HEK293 (cell line): ENCODE measurements around the gene CDC20.

ENCODE experiments used
- CTCF ChIA-PET: fragments of 350-600 bp; formaldehyde crosslinking; extraction: SDS; loops from one replicate; lab custom pipeline; 2021; ENCODE audit warnings: antibody characterized with exemption; lab: Yijun Ruan, JAX
- POLR2A ChIA-PET: fragments of 300-600 bp; formaldehyde crosslinking; extraction: SDS; loops from one replicate; lab custom pipeline; 2020; ENCODE audit warnings: antibody characterized with exemption, inconsistent platforms; lab: Yijun Ruan, JAX
- H3K27ac ChIP-seq: fragments of 200-500 bp; sonication (Bioruptor generic); 2 replicates; pipeline ENCODE4 v1.5.1; 2014; ENCODE audit warnings: low read depth, low read length, control low read depth, inconsistent platforms; ENCODE audit errors: extremely low read depth
- H3K36me3 ChIP-seq, 2 experiments: fragments of 200-500 bp in 1 of 2; sonication (Bioruptor generic) in 1 of 2; 1 replicate in 1 of 2; 2 replicates in 1 of 2; pipeline ENCODE4 v1.5.1; 2014 to 2017; ENCODE audit warnings: inconsistent platforms in 2 of 2, low read length in 2 of 2; ENCODE audit not compliant: control insufficient read depth in 2 of 2, insufficient read depth in 1 of 2
- H3K4me1 ChIP-seq: fragments of 200-500 bp; sonication (Bioruptor generic); 2 replicates; pipeline ENCODE4 v1.5.1; 2014; ENCODE audit warnings: mild to moderate bottlenecking, low read length, inconsistent platforms; ENCODE audit not compliant: control insufficient read depth, insufficient read depth
- H3K4me3 ChIP-seq: 2 replicates; pipeline ENCODE4 v1.5.1; 2011; ENCODE audit warnings: low read depth, mild to moderate bottlenecking, control low read depth, low read length, moderate library complexity
- H3K9me3 ChIP-seq: fragments of 200-500 bp; sonication (Bioruptor generic); 2 replicates; pipeline ENCODE4 v1.5.1; 2014; ENCODE audit warnings: low read depth, low read length, inconsistent platforms; ENCODE audit not compliant: control insufficient read depth, insufficient read depth
- KLF1 ChIP-seq: fragments of 450-650 bp; formaldehyde crosslinking; IDR thresholded peaks from 2 replicates; pipeline ENCODE4 v1.5.1; 2016; ENCODE audit warnings: missing biosample characterization, missing genetic modification characterization
- MYNN ChIP-seq: fragments of 450-650 bp; formaldehyde crosslinking; IDR thresholded peaks from 2 replicates; pipeline ENCODE4 v1.5.1; 2016; ENCODE audit warnings: missing biosample characterization, missing genetic modification characterization, borderline replicate concordance
- OSR2 ChIP-seq: fragments of 450-650 bp; formaldehyde crosslinking; IDR thresholded peaks from 2 replicates; pipeline ENCODE4 v1.5.1; 2016; ENCODE audit warnings: missing biosample characterization, missing genetic modification characterization
- REPIN1 ChIP-seq: fragments of 450-650 bp; formaldehyde crosslinking; IDR thresholded peaks from 2 replicates; pipeline ENCODE4 v1.5.1; 2017; ENCODE audit warnings: missing biosample characterization, missing genetic modification characterization, low read depth
- SALL2 ChIP-seq: fragments of 450-650 bp; formaldehyde crosslinking; IDR thresholded peaks from 2 replicates; pipeline ENCODE4 v1.5.0; 2017; ENCODE audit warnings: missing biosample characterization, mild to moderate bottlenecking, missing genetic modification characterization, borderline replicate concordance
- SCRT2 ChIP-seq: fragments of 450-650 bp; formaldehyde crosslinking; IDR thresholded peaks from 2 replicates; pipeline ENCODE4 v1.5.1; 2016; ENCODE audit warnings: missing biosample characterization, missing genetic modification characterization
- SP7 ChIP-seq: fragments of 450-650 bp; formaldehyde crosslinking; IDR thresholded peaks from 2 replicates; pipeline ENCODE4 v1.5.1; 2016; ENCODE audit warnings: missing biosample characterization, missing genetic modification characterization
- TCF7L2 ChIP-seq: IDR thresholded peaks from 2 replicates; pipeline ENCODE4 v1.6.1; 2011; ENCODE audit warnings: low read depth, mild to moderate bottlenecking, inconsistent platforms, low read length, moderate library complexity, borderline replicate concordance
- ZBTB48 ChIP-seq: fragments of 450-650 bp; formaldehyde crosslinking; IDR thresholded peaks from 2 replicates; pipeline ENCODE4 v1.5.1; 2016; ENCODE audit warnings: missing biosample characterization, missing genetic modification characterization
- ZNF133 ChIP-seq: fragments of 450-650 bp; formaldehyde crosslinking; IDR thresholded peaks from 2 replicates; pipeline ENCODE4 v1.5.1; 2016; ENCODE audit warnings: missing biosample characterization, missing genetic modification characterization
- ZNF138 ChIP-seq: fragments of 450-650 bp; formaldehyde crosslinking; IDR thresholded peaks from 2 replicates; pipeline ENCODE4 v1.5.1; 2016; ENCODE audit warnings: missing biosample characterization, missing genetic modification characterization, borderline replicate concordance
- ZNF157 ChIP-seq: fragments of 450-650 bp; formaldehyde crosslinking; IDR thresholded peaks from 2 replicates; pipeline ENCODE4 v1.5.1; 2016; ENCODE audit warnings: missing biosample characterization, missing genetic modification characterization
- ZNF19 ChIP-seq: fragments of 450-650 bp; formaldehyde crosslinking; IDR thresholded peaks from 2 replicates; pipeline ENCODE4; 2016; ENCODE audit warnings: missing biosample characterization, missing genetic modification characterization, low read depth
- ZNF211 ChIP-seq: fragments of 450-650 bp; formaldehyde crosslinking; IDR thresholded peaks from 2 replicates; pipeline ENCODE4 v1.5.1; 2016; ENCODE audit warnings: low read depth, missing biosample characterization, missing genetic modification characterization
- ZNF23 ChIP-seq: fragments of 450-650 bp; formaldehyde crosslinking; IDR thresholded peaks from 2 replicates; pipeline ENCODE4 v1.5.1; 2016; ENCODE audit warnings: missing biosample characterization, missing genetic modification characterization, borderline replicate concordance
- ZNF239 ChIP-seq: fragments of 450-650 bp; formaldehyde crosslinking; IDR thresholded peaks from 2 replicates; pipeline ENCODE4 v1.5.1; 2016; ENCODE audit warnings: missing biosample characterization, missing genetic modification characterization
- ZNF335 ChIP-seq: fragments of 450-650 bp; formaldehyde crosslinking; conservative IDR thresholded peaks from 2 replicates; pipeline ENCODE4 v1.5.1; 2016; ENCODE audit warnings: missing biosample characterization, missing genetic modification characterization
- ZNF350 ChIP-seq: fragments of 450-650 bp; formaldehyde crosslinking; IDR thresholded peaks from 2 replicates; pipeline ENCODE4 v1.5.0; 2017; ENCODE audit warnings: missing biosample characterization, mild to moderate bottlenecking, missing genetic modification characterization
- ZNF37A ChIP-seq: fragments of 450-650 bp; IDR thresholded peaks from 2 replicates; pipeline ENCODE4 v1.5.1; 2018; ENCODE audit warnings: missing biosample characterization, missing genetic modification characterization
- ZNF391 ChIP-seq: fragments of 450-650 bp; formaldehyde crosslinking; IDR thresholded peaks from 2 replicates; pipeline ENCODE4 v1.5.1; 2016; ENCODE audit warnings: low read depth, missing biosample characterization, missing genetic modification characterization, borderline replicate concordance
- ZNF423 ChIP-seq: fragments of 450-650 bp; formaldehyde crosslinking; IDR thresholded peaks from 2 replicates; pipeline ENCODE4 v1.5.1; 2016; ENCODE audit warnings: missing biosample characterization, missing genetic modification characterization
- ZNF529 ChIP-seq: fragments of 450-650 bp; formaldehyde crosslinking; IDR thresholded peaks from 2 replicates; pipeline ENCODE4 v1.5.1; 2017; ENCODE audit warnings: missing genetic modification characterization, missing biosample characterization; ENCODE audit not compliant: insufficient replicate concordance
- ZNF670 ChIP-seq: fragments of 450-650 bp; formaldehyde crosslinking; IDR thresholded peaks from 2 replicates; pipeline ENCODE4 v1.5.1; 2016; ENCODE audit warnings: missing biosample characterization, missing genetic modification characterization, low read depth
- ZXDB ChIP-seq: fragments of 450-650 bp; formaldehyde crosslinking; IDR thresholded peaks from 2 replicates; pipeline ENCODE4 v1.5.1; 2016; ENCODE audit warnings: missing biosample characterization, missing genetic modification characterization
- TF ChIP-seq, protein P1 (sequence below): fragments of 450-650 bp; formaldehyde crosslinking; IDR thresholded peaks from 2 replicates; pipeline ENCODE4 v1.5.1; 2016; ENCODE audit warnings: missing biosample characterization, missing genetic modification characterization
- TF ChIP-seq, protein P2 (sequence below): fragments of 450-650 bp; formaldehyde crosslinking; IDR thresholded peaks from 2 replicates; pipeline ENCODE4 v1.5.1; 2017; ENCODE audit warnings: missing biosample characterization, missing genetic modification characterization
- TF ChIP-seq, protein P3 (sequence below): fragments of 450-650 bp; formaldehyde crosslinking; IDR thresholded peaks from 2 replicates; pipeline ENCODE4 v1.5.1; 2016; ENCODE audit warnings: missing biosample characterization, missing genetic modification characterization
- TF ChIP-seq, protein P4 (sequence below): fragments of 450-650 bp; formaldehyde crosslinking; optimal IDR thresholded peaks from 2 replicates; pipeline ENCODE3; 2016; ENCODE audit warnings: missing biosample characterization, mild to moderate bottlenecking, missing genetic modification characterization

CDC20 gene

DNA sequence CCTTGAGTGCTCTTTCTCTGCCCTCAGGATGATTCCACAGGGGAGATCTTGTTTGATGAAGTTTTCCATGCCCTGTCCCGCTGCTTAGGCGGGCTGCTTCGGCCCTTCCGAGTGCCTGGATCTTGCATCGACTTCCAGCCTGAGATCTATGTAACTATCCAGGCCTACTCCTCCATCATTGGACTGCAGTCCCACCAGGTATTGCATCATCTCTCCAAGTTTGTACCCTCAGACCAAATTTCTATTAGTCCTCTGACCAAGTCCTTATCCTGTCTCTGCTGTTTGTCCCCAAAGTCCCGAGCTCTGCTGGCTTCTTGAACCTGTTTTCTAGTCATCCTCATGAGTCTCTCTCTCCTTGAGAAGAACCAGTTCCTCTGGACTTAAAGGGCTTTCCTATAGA lies 45.6 kb downstream of the CDC20 start:
- TF ChIP-seq ZNF391 (tag by site-specific recombination) (no peak), MYNN (tag by site-specific recombination) (no peak), ZNF423 (tag by site-specific recombination) (no peak), ZNF529 (tag by site-specific recombination) (no peak), ZNF335 (no peak), ZNF157 (tag by site-specific recombination) (no peak), ZNF670 (tag by site-specific recombination) (no peak), REPIN1 (tag by site-specific recombination) (no peak)
- TF ChIP-seq, protein P1, sequence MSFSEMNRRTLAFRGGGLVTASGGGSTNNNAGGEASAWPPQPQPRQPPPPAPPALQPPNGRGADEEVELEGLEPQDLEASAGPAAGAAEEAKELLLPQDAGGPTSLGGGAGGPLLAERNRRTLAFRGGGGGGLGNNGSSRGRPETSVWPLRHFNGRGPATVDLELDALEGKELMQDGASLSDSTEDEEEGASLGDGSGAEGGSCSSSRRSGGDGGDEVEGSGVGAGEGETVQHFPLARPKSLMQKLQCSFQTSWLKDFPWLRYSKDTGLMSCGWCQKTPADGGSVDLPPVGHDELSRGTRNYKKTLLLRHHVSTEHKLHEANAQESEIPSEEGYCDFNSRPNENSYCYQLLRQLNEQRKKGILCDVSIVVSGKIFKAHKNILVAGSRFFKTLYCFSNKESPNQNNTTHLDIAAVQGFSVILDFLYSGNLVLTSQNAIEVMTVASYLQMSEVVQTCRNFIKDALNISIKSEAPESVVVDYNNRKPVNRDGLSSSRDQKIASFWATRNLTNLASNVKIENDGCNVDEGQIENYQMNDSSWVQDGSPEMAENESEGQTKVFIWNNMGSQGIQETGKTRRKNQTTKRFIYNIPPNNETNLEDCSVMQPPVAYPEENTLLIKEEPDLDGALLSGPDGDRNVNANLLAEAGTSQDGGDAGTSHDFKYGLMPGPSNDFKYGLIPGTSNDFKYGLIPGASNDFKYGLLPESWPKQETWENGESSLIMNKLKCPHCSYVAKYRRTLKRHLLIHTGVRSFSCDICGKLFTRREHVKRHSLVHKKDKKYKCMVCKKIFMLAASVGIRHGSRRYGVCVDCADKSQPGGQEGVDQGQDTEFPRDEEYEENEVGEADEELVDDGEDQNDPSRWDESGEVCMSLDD = no peak
- TF ChIP-seq, protein P2, sequence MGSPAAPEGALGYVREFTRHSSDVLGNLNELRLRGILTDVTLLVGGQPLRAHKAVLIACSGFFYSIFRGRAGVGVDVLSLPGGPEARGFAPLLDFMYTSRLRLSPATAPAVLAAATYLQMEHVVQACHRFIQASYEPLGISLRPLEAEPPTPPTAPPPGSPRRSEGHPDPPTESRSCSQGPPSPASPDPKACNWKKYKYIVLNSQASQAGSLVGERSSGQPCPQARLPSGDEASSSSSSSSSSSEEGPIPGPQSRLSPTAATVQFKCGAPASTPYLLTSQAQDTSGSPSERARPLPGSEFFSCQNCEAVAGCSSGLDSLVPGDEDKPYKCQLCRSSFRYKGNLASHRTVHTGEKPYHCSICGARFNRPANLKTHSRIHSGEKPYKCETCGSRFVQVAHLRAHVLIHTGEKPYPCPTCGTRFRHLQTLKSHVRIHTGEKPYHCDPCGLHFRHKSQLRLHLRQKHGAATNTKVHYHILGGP = no peak
- ChIA-PET POLR2A (no interaction called here), CTCF (interaction anchor here (0.9 kb wide), 1 partner anchor 36 kb away, joined by 3 read pairs; no protein-coding TSS in a partner anchor)
- H3K27ac ChIP-seq = no peak overlapping the region
- H3K4me1 ChIP-seq = no peaks in the 10 kb centered on the region
- no peak overlapping the region for H3K4me3 ChIP-seq
- H3K36me3 ChIP-seq = peaks cover 15 to 61% of the 10 kb centered on the region in 2 experiments
- no peaks in the 10 kb centered on the region for H3K9me3 ChIP-seq

DNA sequence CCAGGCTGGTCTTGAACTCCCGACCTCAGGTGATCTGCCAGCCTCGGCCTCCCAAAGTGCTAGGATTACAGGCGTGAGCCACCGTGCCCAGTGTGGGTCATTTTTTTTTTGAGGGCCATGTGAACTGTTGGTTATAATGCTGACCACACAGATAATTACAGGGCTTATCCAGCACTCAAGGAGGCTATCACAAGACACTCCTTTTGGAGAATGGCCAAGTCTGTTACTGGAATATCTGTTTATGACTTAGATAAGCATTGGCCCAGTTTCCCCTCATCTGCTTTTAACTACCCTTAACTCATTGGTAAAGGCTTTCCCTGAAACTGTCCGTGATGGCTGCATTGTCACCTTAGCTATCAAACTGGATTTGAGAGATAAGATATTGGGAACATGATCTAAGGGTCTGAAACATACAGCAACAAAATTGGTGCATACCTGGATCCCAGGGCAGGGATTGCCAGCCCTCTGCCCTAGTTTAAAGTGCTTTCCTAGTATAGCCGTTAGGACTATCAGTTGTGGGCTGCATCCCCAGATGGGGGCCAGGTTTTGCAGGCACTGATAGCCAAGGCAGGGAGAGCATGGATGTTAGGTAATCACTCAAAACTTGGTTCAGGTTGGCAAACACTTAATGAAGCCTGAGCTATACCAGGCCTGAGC lies 46.6 kb downstream of the CDC20 start:
- ChIA-PET CTCF (interaction anchor here (0.7 to 2.3 kb wide), 2 partner anchors 10 to 120 kb away, joined by 3 to 9 read pairs; partner anchors contain the start of gene C1orf210), POLR2A (no interaction called here)
- Histone ChIP-seq H3K4me3 (no peak overlapping the region), H3K9me3 (no peaks in the 10 kb centered on the region), H3K4me1 (no peaks in the 10 kb centered on the region), H3K27ac (no peak overlapping the region), H3K36me3 (peaks cover 15 to 67% of the 10 kb centered on the region in 2 experiments)
- TF ChIP-seq ZNF23 (tag by site-specific recombination) (no peak), ZBTB48 (no peak), SALL2 (tag by site-specific recombination) (no peak), ZNF350 (tag by site-specific recombination) (no peak), ZNF157 (tag by site-specific recombination) (no peak), ZXDB (tag by site-specific recombination) (peak; percentile 67), ZNF211 (tag by site-specific recombination) (no peak), ZNF133 (tag by site-specific recombination) (no peak), TCF7L2 (no peak), ZNF670 (tag by site-specific recombination) (no peak), ZNF335 (no peak), SP7 (tag by site-specific recombination) (peak; percentile 88), KLF1 (tag by site-specific recombination) (no peak), ZNF19 (no peak), OSR2 (tag by site-specific recombination) (peak; percentile 41; the same call in 1 of the 2 replicates), SCRT2 (tag by site-specific recombination) (no peak), ZNF37A (no peak), ZNF138 (tag by site-specific recombination) (no peak), ZNF239 (tag by site-specific recombination) (no peak)
- TF ChIP-seq, protein P3, sequence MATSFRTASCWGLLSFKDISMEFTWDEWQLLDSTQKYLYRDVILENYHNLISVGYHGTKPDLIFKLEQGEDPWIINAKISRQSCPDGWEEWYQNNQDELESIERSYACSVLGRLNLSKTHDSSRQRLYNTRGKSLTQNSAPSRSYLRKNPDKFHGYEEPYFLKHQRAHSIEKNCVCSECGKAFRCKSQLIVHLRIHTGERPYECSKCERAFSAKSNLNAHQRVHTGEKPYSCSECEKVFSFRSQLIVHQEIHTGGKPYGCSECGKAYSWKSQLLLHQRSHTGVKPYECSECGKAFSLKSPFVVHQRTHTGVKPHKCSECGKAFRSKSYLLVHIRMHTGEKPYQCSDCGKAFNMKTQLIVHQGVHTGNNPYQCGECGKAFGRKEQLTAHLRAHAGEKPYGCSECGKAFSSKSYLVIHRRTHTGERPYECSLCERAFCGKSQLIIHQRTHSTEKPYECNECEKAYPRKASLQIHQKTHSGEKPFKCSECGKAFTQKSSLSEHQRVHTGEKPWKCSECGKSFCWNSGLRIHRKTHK (tag by site-specific recombination) = no peak
- TF ChIP-seq, protein P4, sequence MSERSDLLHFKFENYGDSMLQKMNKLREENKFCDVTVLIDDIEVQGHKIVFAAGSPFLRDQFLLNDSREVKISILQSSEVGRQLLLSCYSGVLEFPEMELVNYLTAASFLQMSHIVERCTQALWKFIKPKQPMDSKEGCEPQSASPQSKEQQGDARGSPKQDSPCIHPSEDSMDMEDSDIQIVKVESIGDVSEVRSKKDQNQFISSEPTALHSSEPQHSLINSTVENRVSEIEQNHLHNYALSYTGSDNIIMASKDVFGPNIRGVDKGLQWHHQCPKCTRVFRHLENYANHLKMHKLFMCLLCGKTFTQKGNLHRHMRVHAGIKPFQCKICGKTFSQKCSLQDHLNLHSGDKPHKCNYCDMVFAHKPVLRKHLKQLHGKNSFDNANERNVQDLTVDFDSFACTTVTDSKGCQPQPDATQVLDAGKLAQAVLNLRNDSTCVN (tag by site-specific recombination) = no peak
